Duodenal mucosa (tissue), 2 donors: ENCODE data around the gene LENEP.

Experiments
- H3K27ac ChIP-seq: one replicate; pipeline ENCODE4 v1.7.0; 2013; ENCODE audit warnings: low read depth, low read length
- H3K27me3 ChIP-seq, 2 donors: one replicate each; pipeline ENCODE4 v1.7.0; 2013; ENCODE audit warnings: low read length in 2 of 2, control low read depth in 1 of 2; ENCODE audit not compliant: insufficient read depth in 2 of 2, control insufficient read depth in 1 of 2
- H3K36me3 ChIP-seq, 2 donors: one replicate each; pipeline ENCODE4 v1.7.0; 2013; ENCODE audit warnings: low read length in 2 of 2, control low read depth in 1 of 2; ENCODE audit not compliant: insufficient read depth in 2 of 2, control insufficient read depth in 1 of 2
- H3K4me1 ChIP-seq, 2 donors: one replicate each; pipeline ENCODE4 v1.7.0; 2013; ENCODE audit warnings: low read length in 2 of 2, control low read depth in 1 of 2; ENCODE audit not compliant: insufficient read depth in 2 of 2, control insufficient read depth in 1 of 2
- H3K4me3 ChIP-seq, 2 donors: one replicate each; pipeline ENCODE4 v1.7.0; 2013; ENCODE audit warnings: low read length in 2 of 2, low read depth in 1 of 2
- H3K9ac ChIP-seq, 2 donors: one replicate each; pipeline ENCODE4 v1.7.0; 2013; ENCODE audit warnings: low read length in 2 of 2, low read depth in 1 of 2
- H3K9me3 ChIP-seq, 2 donors: one replicate each; pipeline ENCODE4 v1.7.0; 2013; ENCODE audit warnings: low read length in 2 of 2, control low read depth in 1 of 2; ENCODE audit not compliant: control insufficient read depth in 1 of 2

LENEP gene

DNA sequence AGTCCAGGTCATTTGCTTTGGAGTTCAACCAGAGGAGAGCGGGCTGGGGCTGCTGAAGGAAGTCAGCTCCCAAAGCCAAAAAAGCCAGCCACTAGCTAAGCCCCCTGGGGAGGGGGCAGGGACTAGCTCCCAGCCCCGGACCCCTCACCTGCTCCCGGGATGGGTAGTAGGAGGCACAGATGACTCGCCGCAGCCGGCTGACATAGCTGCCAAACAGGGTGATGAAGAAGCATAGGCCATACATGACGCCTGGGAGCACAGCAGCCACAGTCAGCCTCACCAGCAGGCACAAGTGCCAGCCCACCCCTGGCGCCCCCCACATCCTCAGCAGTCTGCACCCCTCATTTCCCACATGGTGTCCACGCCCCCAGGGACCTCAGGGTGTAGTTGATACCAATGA lies 32.8 kb downstream of the LENEP start:
- Histone ChIP-seq H3K27ac (no peak overlapping the region), H3K4me1 (peaks cover 7 to 10% of the 10 kb centered on the region in 2 donors), H3K27me3 (no peaks in the 10 kb centered on the region), H3K36me3 (no peaks in the 10 kb centered on the region), H3K9ac (no peak overlapping the region), H3K9me3 (no peaks in the 10 kb centered on the region), H3K4me3 (no peak overlapping the region)

- Histone ChIP-seq H3K4me3 (no peak overlapping the region), H3K9me3 (no peaks in the 10 kb centered on the region), H3K27ac (no peak overlapping the region), H3K9ac (no peak overlapping the region), H3K27me3 (no peaks in the 10 kb centered on the region), H3K4me1 (peaks cover 7 to 10% of the 10 kb centered on the region in 2 donors), H3K36me3 (no peaks in the 10 kb centered on the region)
Measured at GRCh38 chr1:155026588-155026987, 33.2 kb downstream of the LENEP start.

GRCh38 chr1:155029513-155030242 lies 36.3 kb downstream of the LENEP start:
- no peak overlapping the region for H3K27ac ChIP-seq
- H3K4me3 ChIP-seq, result no peak overlapping the region
- H3K27me3 ChIP-seq, result no peaks in the 10 kb centered on the region
- no peak overlapping the region for H3K9ac ChIP-seq
- no peaks in the 10 kb centered on the region for H3K9me3 ChIP-seq
- H3K36me3 ChIP-seq, result no peaks in the 10 kb centered on the region
- H3K4me1 ChIP-seq, result no peaks in the 10 kb centered on the region

DNA sequence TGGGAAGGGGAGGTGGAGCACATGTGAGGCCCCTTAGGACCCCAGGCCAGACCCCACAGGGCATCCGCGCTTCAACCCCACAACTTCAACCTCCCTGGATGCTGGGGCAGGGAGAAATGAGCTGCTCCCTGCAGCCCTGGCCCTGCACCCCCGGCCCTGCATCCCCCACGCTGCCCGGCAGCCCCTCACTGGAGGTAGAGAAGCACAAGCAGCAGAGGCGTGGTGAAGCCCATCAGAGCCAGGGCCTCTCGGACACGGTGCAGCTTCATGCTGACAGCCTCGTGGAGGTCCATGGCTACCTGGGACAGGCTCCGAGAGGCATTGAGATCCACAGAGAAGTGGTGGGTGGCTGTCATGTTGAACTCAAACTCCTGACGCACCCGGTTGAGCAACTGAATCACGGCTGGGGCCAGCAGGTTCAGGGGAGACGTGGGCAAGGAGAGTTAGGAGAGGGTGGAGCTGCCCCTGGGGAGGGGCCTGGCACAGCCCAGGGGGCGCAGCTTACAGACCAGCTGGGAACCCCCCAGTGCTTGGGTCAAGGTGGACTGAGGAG lies 36.9 kb downstream of the LENEP start:
- Histone ChIP-seq H3K9me3 (no peaks in the 10 kb centered on the region), H3K27ac (no peak overlapping the region), H3K9ac (no peak overlapping the region), H3K27me3 (no peaks in the 10 kb centered on the region), H3K36me3 (no peaks in the 10 kb centered on the region), H3K4me1 (no peaks in the 10 kb centered on the region), H3K4me3 (no peak overlapping the region)

- H3K27me3 ChIP-seq, result no peaks in the 10 kb centered on the region
- H3K4me1 ChIP-seq, result no peaks in the 10 kb centered on the region
- no peak overlapping the region for H3K9ac ChIP-seq
- no peak overlapping the region for H3K4me3 ChIP-seq
- H3K27ac ChIP-seq, result no peak overlapping the region
- H3K36me3 ChIP-seq, result no peaks in the 10 kb centered on the region
- H3K9me3 ChIP-seq, result no peaks in the 10 kb centered on the region
Measured at GRCh38 chr1:155030899-155031298, 37.5 kb downstream of the LENEP start.

DNA sequence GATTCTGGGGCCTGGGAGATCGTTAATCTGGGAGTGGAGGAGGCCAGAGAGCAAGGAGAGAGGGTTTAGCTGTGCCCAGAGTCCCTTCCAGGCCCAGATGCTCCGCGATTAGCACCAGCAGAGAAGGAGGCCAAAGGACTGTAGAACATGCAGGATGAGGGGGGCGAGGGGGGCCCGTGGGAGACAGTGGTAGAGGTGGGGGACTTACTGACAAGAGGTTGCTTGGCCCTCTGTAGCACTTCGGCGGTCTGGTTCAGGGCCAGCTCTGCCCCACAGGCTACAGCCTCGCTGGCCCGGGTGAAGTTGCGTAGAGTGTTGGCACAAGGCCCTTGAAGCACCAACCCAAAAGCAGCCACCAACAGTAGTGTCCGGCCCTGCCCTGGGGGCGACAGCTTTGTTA lies 39.5 kb downstream of the LENEP start:
- Histone ChIP-seq H3K27ac (no peak overlapping the region), H3K9ac (no peak overlapping the region), H3K4me3 (no peak overlapping the region), H3K36me3 (no peaks in the 10 kb centered on the region), H3K9me3 (no peaks in the 10 kb centered on the region), H3K4me1 (peaks cover 0 to 5% of the 10 kb centered on the region in 2 donors), H3K27me3 (no peaks in the 10 kb centered on the region)

GRCh38 chr1:155033524-155033923 lies 40.1 kb downstream of the LENEP start, which contains the start of the genes DCST1 and DCST2:
Gene DCST1 (plus strand): TSS chr1:155033824. CDS start chr1:155034037, 213 bp downstream.
Gene DCST2 (minus strand): TSS chr1:155033781. CDS start chr1:155033701, 80 bp downstream.
- Histone ChIP-seq H3K4me1 (peaks cover 6 to 11% of the 10 kb centered on the region in 2 donors), H3K27me3 (no peaks in the 10 kb centered on the region), H3K27ac (no peak within 1 kb of the TSS), H3K4me3 (no peak within 1 kb of the TSS), H3K9ac (no peak within 1 kb of the TSS), H3K9me3 (no peaks in the 10 kb centered on the region), H3K36me3 (no peaks in the 10 kb centered on the region)

- Histone ChIP-seq H3K36me3 (no peaks in the 10 kb centered on the region), H3K27me3 (no peaks in the 10 kb centered on the region), H3K27ac (no peak overlapping the region), H3K9me3 (no peaks in the 10 kb centered on the region), H3K4me3 (no peak overlapping the region), H3K4me1 (peaks cover 16 to 20% of the 10 kb centered on the region in 2 donors), H3K9ac (no peak overlapping the region)
Measured at GRCh38 chr1:155034318-155035208, 41.2 kb downstream of the LENEP start.

GRCh38 chr1:155035936-155036335 lies 42.5 kb downstream of the LENEP start:
- Histone ChIP-seq H3K27ac (no peak overlapping the region), H3K4me3 (no peak overlapping the region), H3K27me3 (no peaks in the 10 kb centered on the region), H3K9me3 (no peaks in the 10 kb centered on the region), H3K36me3 (no peaks in the 10 kb centered on the region), H3K4me1 (peaks cover 16 to 20% of the 10 kb centered on the region in 2 donors), H3K9ac (no peak overlapping the region)

GRCh38 chr1:155037043-155037442 lies 43.7 kb downstream of the LENEP start:
- Histone ChIP-seq H3K9me3 (no peaks in the 10 kb centered on the region), H3K27me3 (no peaks in the 10 kb centered on the region), H3K4me3 (no peak overlapping the region), H3K36me3 (no peaks in the 10 kb centered on the region), H3K4me1 (peaks cover 16 to 20% of the 10 kb centered on the region in 2 donors), H3K27ac (no peak overlapping the region), H3K9ac (no peak overlapping the region)
